K562 (cell line): ENCODE data around the gene ANKRD24. TPM values are rescaled to one million over a fixed set of nuclear protein-coding genes. Genes with fewer than 3 reads are reported as not detected.

Experiments used
- BMI1 ChIP-seq: fragments of 150-350 bp; IDR thresholded peaks from 2 replicates; pipeline ENCODE4 v1.6.1; 2014; ENCODE audit warnings: low read length
- HNRNPL ChIP-seq: fragments of 200-400 bp; formaldehyde crosslinking; IDR thresholded peaks from 2 replicates; pipeline ENCODE4 v1.6.1; 2017; ENCODE audit warnings: low read depth, mild to moderate bottlenecking, low read length
- ZNF444 ChIP-seq: fragments of 250-450 bp; sonication (Bioruptor Pico); IDR thresholded peaks from 2 replicates; pipeline ENCODE4 v1.4.0; 2020; ENCODE audit warnings: mild to moderate bottlenecking, moderate library complexity
- polyA plus RNA-seq, 8 experiments: library from polyadenylated mRNA; depleted of rRNA in 4 of 8; stranded (reverse) in 5 of 8; unstranded in 3 of 8; fragments of >200 nt; fragmentation: Nextera tagmentation in 2 of 8; fragmentation: Illumina TruSeq in 1 of 8; extraction: Ambion mirVana in 2 of 8; extraction: Trizol in 1 of 8; gene quantifications; 2 replicates each; pipeline versions ENCODE4 v1.2.1 to v1.2.3, GENCODE V29; 2011 to 2014; ENCODE audit warnings: inconsistent platforms in 1 of 8, missing spikeins in 1 of 8
- total RNA-seq, 7 experiments: library from RNA; depleted of rRNA in 6 of 7; stranded (reverse); fragments of >200 nt in 6 of 7; fragmentation: Illumina TruSeq in 2 of 7; extraction: Trizol in 2 of 7; gene quantifications; 2 replicates each; pipeline versions ENCODE4 v1.2.1 to v1.2.3, GENCODE V29; 2011 to 2021; ENCODE audit warnings: low replicate concordance in 1 of 7
- TF ChIP-seq, protein P1 (sequence below), 2 experiments: fragments of 450-650 bp; IDR thresholded peaks; 2 replicates each; pipeline ENCODE4 v1.6.1; 2016
- TF ChIP-seq, protein P2 (sequence below), 2 experiments: fragments of 450-650 bp; formaldehyde crosslinking in 1 of 2; IDR thresholded peaks; 2 replicates each; pipeline versions ENCODE4 v1.4.0 to v1.6.1; 2014 to 2020; ENCODE audit warnings: mild to moderate bottlenecking in 2 of 2, borderline replicate concordance in 1 of 2, low read depth in 1 of 2
- TF ChIP-seq, protein P3 (sequence below), 2 experiments: fragments of 450-650 bp in 1 of 2; sonication (generic) in 1 of 2; formaldehyde crosslinking in 1 of 2; IDR thresholded peaks; 2 replicates each; pipeline versions ENCODE4 v1.7.1 to v1.9.0; 2016 to 2022; ENCODE audit warnings: inconsistent platforms in 1 of 2, mild to moderate bottlenecking in 1 of 2, missing genetic modification reagents in 1 of 2

ANKRD24 gene
- total and polyA plus RNA-seq, 9 of the 15 experiments (the other 6 are each of a cell fraction or from before 2014, with no cell fraction given), result 0.07 to 0.12 (median 0.09) TPM; not detected in 5

DNA sequence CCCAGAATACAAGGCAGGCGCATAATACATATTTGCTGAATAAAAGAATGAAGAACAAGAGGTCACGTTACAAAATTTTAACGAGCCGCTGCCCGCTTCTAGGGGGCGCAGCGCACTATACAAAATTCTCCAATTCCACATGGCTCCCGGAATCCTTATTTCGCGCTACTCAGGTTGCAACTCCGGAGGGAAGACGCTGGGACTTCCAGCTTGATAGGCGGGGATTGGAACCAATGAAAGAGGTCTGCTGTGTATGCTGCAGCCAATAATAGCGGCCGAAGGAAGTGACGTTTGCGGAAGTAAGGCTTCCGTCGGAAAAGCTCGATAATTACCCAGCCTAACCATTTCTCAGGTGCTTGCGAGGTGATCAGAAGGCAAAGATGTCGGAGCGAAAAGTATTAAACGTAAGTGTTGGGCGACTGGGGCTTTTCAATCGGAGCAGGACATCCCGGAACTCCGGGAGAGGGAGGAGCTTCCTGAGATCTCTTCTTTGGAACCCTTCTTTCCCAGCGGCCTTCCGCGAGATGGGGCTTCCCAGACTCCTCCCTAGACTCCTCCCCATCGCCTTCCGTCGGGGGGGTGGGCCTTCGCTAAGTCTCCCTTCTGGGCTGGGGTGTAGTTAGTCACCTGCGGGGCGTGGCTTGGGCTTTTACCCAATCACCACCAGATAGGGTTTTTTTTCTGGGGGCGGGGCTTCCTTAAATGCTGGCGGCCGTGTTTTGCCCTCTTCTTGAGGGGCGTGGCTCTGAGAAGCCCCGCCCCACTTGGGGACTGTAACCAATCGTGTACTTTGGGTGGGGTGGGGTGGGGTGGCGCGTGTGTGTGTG is 64.5 kb downstream of the ANKRD24 start, which contains the start of gene YJU2 (continued):
- TF ChIP-seq, protein P1, sequence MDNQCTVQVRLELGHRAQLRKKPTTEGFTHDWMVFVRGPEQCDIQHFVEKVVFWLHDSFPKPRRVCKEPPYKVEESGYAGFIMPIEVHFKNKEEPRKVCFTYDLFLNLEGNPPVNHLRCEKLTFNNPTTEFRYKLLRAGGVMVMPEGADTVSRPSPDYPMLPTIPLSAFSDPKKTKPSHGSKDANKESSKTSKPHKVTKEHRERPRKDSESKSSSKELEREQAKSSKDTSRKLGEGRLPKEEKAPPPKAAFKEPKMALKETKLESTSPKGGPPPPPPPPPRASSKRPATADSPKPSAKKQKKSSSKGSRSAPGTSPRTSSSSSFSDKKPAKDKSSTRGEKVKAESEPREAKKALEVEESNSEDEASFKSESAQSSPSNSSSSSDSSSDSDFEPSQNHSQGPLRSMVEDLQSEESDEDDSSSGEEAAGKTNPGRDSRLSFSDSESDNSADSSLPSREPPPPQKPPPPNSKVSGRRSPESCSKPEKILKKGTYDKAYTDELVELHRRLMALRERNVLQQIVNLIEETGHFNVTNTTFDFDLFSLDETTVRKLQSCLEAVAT (IDR thresholded peaks at IDR 0.05), result peak in 1 of 2 experiments; percentile 98; a peak in 2 of 4 replicates
- TF ChIP-seq, protein P2, sequence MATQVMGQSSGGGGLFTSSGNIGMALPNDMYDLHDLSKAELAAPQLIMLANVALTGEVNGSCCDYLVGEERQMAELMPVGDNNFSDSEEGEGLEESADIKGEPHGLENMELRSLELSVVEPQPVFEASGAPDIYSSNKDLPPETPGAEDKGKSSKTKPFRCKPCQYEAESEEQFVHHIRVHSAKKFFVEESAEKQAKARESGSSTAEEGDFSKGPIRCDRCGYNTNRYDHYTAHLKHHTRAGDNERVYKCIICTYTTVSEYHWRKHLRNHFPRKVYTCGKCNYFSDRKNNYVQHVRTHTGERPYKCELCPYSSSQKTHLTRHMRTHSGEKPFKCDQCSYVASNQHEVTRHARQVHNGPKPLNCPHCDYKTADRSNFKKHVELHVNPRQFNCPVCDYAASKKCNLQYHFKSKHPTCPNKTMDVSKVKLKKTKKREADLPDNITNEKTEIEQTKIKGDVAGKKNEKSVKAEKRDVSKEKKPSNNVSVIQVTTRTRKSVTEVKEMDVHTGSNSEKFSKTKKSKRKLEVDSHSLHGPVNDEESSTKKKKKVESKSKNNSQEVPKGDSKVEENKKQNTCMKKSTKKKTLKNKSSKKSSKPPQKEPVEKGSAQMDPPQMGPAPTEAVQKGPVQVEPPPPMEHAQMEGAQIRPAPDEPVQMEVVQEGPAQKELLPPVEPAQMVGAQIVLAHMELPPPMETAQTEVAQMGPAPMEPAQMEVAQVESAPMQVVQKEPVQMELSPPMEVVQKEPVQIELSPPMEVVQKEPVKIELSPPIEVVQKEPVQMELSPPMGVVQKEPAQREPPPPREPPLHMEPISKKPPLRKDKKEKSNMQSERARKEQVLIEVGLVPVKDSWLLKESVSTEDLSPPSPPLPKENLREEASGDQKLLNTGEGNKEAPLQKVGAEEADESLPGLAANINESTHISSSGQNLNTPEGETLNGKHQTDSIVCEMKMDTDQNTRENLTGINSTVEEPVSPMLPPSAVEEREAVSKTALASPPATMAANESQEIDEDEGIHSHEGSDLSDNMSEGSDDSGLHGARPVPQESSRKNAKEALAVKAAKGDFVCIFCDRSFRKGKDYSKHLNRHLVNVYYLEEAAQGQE (IDR thresholded peaks at IDR 0.05; ENCODE audit: borderline replicate concordance), result no peak
- TF ChIP-seq, protein P2 (CRISPR knock-in tag; IDR thresholded peaks at IDR 0.05; ENCODE audit: low read depth), result no peak
- TF ChIP-seq HNRNPL, result no peak
- no peak for TF ChIP-seq ZNF444 (CRISPR knock-in tag)
- no peak for TF ChIP-seq BMI1
- TF ChIP-seq, protein P3, sequence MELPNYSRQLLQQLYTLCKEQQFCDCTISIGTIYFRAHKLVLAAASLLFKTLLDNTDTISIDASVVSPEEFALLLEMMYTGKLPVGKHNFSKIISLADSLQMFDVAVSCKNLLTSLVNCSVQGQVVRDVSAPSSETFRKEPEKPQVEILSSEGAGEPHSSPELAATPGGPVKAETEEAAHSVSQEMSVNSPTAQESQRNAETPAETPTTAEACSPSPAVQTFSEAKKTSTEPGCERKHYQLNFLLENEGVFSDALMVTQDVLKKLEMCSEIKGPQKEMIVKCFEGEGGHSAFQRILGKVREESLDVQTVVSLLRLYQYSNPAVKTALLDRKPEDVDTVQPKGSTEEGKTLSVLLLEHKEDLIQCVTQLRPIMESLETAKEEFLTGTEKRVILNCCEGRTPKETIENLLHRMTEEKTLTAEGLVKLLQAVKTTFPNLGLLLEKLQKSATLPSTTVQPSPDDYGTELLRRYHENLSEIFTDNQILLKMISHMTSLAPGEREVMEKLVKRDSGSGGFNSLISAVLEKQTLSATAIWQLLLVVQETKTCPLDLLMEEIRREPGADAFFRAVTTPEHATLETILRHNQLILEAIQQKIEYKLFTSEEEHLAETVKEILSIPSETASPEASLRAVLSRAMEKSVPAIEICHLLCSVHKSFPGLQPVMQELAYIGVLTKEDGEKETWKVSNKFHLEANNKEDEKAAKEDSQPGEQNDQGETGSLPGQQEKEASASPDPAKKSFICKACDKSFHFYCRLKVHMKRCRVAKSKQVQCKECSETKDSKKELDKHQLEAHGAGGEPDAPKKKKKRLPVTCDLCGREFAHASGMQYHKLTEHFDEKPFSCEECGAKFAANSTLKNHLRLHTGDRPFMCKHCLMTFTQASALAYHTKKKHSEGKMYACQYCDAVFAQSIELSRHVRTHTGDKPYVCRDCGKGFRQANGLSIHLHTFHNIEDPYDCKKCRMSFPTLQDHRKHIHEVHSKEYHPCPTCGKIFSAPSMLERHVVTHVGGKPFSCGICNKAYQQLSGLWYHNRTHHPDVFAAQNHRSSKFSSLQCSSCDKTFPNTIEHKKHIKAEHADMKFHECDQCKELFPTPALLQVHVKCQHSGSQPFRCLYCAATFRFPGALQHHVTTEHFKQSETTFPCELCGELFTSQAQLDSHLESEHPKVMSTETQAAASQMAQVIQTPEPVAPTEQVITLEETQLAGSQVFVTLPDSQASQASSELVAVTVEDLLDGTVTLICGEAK (IDR thresholded peaks at IDR 0.05), result peak; percentile 100
- TF ChIP-seq, protein P3 (CRISPR knock-in tag; IDR thresholded peaks at IDR 0.05), result no peak
